HG02981 (cell line): ENCODE data around the gene SBDS.
"Not testable (repeated sequence)": the region's sequence is repeated elsewhere in the genome, so short reads cannot be mapped to it uniquely, and the experiment has no call there.

Experiments
- ATAC-seq: cut with Tn5 transposase; IDR thresholded peaks from one replicate; pipeline ENCODE4 v1.9.1; 2021; ENCODE audit warnings: mild to moderate bottlenecking, moderate library complexity; ENCODE audit not compliant: unreplicated experiment

The SBDS gene

GRCh38 chr7:66995050-66995776 is at the start of gene SBDS:
Gene SBDS (minus strand): TSS chr7:66995586. CDS start chr7:66995417, 169 bp downstream.
- ATAC-seq = peak; percentile 56

GRCh38 chr7:67043559-67043930 is 48.2 kb upstream of the SBDS start:
- ATAC-seq = not testable (repeated sequence)

- ATAC-seq = not testable (repeated sequence)
These were observed 47.6 kb upstream of the SBDS start for GRCh38 chr7:67042781-67043558.

GRCh38 chr7:67040832-67041231 is 45.4 kb upstream of the SBDS start:
- ATAC-seq = not testable (repeated sequence)

GRCh38 chr7:67036432-67037395 is 41.3 kb upstream of the SBDS start:
- not testable (repeated sequence) for ATAC-seq

GRCh38 chr7:67033251-67033650 is 37.9 kb upstream of the SBDS start:
- no peak for ATAC-seq

- not testable (repeated sequence) for ATAC-seq
These were observed 36.3 kb upstream of the SBDS start for GRCh38 chr7:67031685-67032084.

- not testable (repeated sequence) for ATAC-seq
These were observed 30.1 kb upstream of the SBDS start for GRCh38 chr7:67025459-67025858.

GRCh38 chr7:67022511-67022910 is 27.1 kb upstream of the SBDS start:
- no peak for ATAC-seq

- ATAC-seq = no peak
These were observed 25.9 kb upstream of the SBDS start for GRCh38 chr7:67021260-67021659.

GRCh38 chr7:67019562-67020390 is 24.4 kb upstream of the SBDS start:
- ATAC-seq = no peak

- no peak for ATAC-seq
These were observed 23.6 kb upstream of the SBDS start for GRCh38 chr7:67018940-67019339.

- ATAC-seq = not testable (repeated sequence)
These were observed 22.6 kb upstream of the SBDS start for GRCh38 chr7:67017971-67018370.

GRCh38 chr7:67014076-67014622 is 18.8 kb upstream of the SBDS start:
- not testable (repeated sequence) for ATAC-seq

GRCh38 chr7:67009677-67010076 is 14.3 kb upstream of the SBDS start:
- ATAC-seq = not testable (repeated sequence)

- no peak for ATAC-seq
These were observed 12.9 kb upstream of the SBDS start for GRCh38 chr7:67008260-67008659.

GRCh38 chr7:67006965-67007364 is 11.6 kb upstream of the SBDS start:
- ATAC-seq = no peak

GRCh38 chr7:67004145-67004544 is 8.8 kb upstream of the SBDS start:
- not testable (repeated sequence) for ATAC-seq

GRCh38 chr7:67000601-67001258 is 5.3 kb upstream of the SBDS start:
- ATAC-seq = not testable (repeated sequence)
